CD4-positive, alpha-beta T cell treated with Interleukin-6 for 4 hours (primary cell): Measurements from ENCODE around the gene GMDS.
A peak's percentile ranks its signal among the peaks of the same experiment; 100 is the strongest.

Source experiments
- DNase-seq: peaks from one replicate; pipeline ENCODE4 v3.0.0-alpha.2; 2020; ENCODE audit warnings: mixed read lengths

GMDS gene

GRCh38 chr6:2086326-2086965 is 159.0 kb downstream of the GMDS start:
- DNase-seq: no peak

- no peak for DNase-seq
These were observed 159.7 kb downstream of the GMDS start for GRCh38 chr6:2085657-2086056.

GRCh38 chr6:2081155-2082138 is 164.0 kb downstream of the GMDS start:
- DNase-seq: no peak

- no peak for DNase-seq
These were observed 166.5 kb downstream of the GMDS start for GRCh38 chr6:2078888-2079287.

- DNase-seq: no peak
These were observed 167.6 kb downstream of the GMDS start for GRCh38 chr6:2077826-2078225.

- DNase-seq: no peak
These were observed 171.9 kb downstream of the GMDS start for GRCh38 chr6:2073476-2073875.

- DNase-seq: no peak
These were observed 173.0 kb downstream of the GMDS start for GRCh38 chr6:2072453-2072852.

GRCh38 chr6:2063547-2063946 is 181.9 kb downstream of the GMDS start:
- DNase-seq: no peak

- no peak for DNase-seq
These were observed 183.5 kb downstream of the GMDS start for GRCh38 chr6:2061880-2062279.

GRCh38 chr6:2055911-2056310 is 189.5 kb downstream of the GMDS start:
- DNase-seq: no peak

GRCh38 chr6:2055143-2055542 is 190.3 kb downstream of the GMDS start:
- DNase-seq: no peak

- DNase-seq: no peak
These were observed 190.8 kb downstream of the GMDS start for GRCh38 chr6:2054516-2055067.

- no peak for DNase-seq
These were observed 191.7 kb downstream of the GMDS start for GRCh38 chr6:2053691-2054090.

- no peak for DNase-seq
These were observed 197.6 kb downstream of the GMDS start for GRCh38 chr6:2047855-2048254.

- no peak for DNase-seq
These were observed 201.2 kb downstream of the GMDS start for GRCh38 chr6:2044192-2044591.

- DNase-seq: no peak
These were observed 202.3 kb downstream of the GMDS start for GRCh38 chr6:2042956-2043648.

- DNase-seq: peak; percentile 44
These were observed 207.3 kb downstream of the GMDS start for GRCh38 chr6:2038092-2038491.

- DNase-seq: no peak
These were observed 208.0 kb downstream of the GMDS start for GRCh38 chr6:2037237-2037926.

GRCh38 chr6:2036710-2037023 is 208.7 kb downstream of the GMDS start:
- no peak for DNase-seq

- no peak for DNase-seq
These were observed 209.3 kb downstream of the GMDS start for GRCh38 chr6:2035826-2036709.

- no peak for DNase-seq
These were observed 210.4 kb downstream of the GMDS start for GRCh38 chr6:2035046-2035445.

- no peak for DNase-seq
These were observed 211.1 kb downstream of the GMDS start for GRCh38 chr6:2034256-2034655.
